Type B pancreatic cell (in vitro differentiated cells): ENCODE data around the gene RNF222. TPM values are rescaled to one million over a fixed set of nuclear protein-coding genes. Genes with fewer than 3 reads are reported as not detected.

Source experiments
- DNase-seq: peaks from one replicate; pipeline ENCODE4 v3.0.0; 2021; ENCODE audit warnings: mixed read lengths; ENCODE audit not compliant: unreplicated experiment; ENCODE audit errors: extremely low spot score
- H3K27ac Mint-ChIP-seq: 2 replicates; pipeline ENCODE4 v1.8.0; 2021; ENCODE audit warnings: mild to moderate bottlenecking, mixed read lengths
- H3K27me3 Mint-ChIP-seq: 2 replicates; pipeline ENCODE4 v1.8.0; 2021; ENCODE audit warnings: mixed read lengths
- H3K36me3 Mint-ChIP-seq: 2 replicates; pipeline ENCODE4 v1.8.0; 2021; ENCODE audit warnings: mixed read lengths
- H3K4me1 Mint-ChIP-seq: one replicate; pipeline ENCODE4 v1.8.0; 2021; ENCODE audit warnings: mixed read lengths; ENCODE audit not compliant: unreplicated experiment
- H3K4me3 Mint-ChIP-seq: 2 replicates; pipeline ENCODE4 v1.8.0; 2021; ENCODE audit warnings: mild to moderate bottlenecking, mixed read lengths
- H3K9me3 Mint-ChIP-seq: 2 replicates; pipeline ENCODE4 v1.8.0; 2021; ENCODE audit warnings: mixed read lengths
- total RNA-seq: library from RNA; stranded (reverse); gene quantifications from 2 replicates; pipeline ENCODE4 v1.2.1, GENCODE V29; 2021; ENCODE audit warnings: low replicate concordance
- TF ChIP-seq, protein P1 (sequence below): fragments of 200-600 bp; sonication (generic); conservative IDR thresholded peaks from 2 replicates; pipeline ENCODE4 v1.5.0; 2021; ENCODE audit warnings: antibody characterized with exemption, mild to moderate bottlenecking

Gene RNF222
- total RNA-seq, 1 donor from 2014 or later: 0.24 TPM

DNA sequence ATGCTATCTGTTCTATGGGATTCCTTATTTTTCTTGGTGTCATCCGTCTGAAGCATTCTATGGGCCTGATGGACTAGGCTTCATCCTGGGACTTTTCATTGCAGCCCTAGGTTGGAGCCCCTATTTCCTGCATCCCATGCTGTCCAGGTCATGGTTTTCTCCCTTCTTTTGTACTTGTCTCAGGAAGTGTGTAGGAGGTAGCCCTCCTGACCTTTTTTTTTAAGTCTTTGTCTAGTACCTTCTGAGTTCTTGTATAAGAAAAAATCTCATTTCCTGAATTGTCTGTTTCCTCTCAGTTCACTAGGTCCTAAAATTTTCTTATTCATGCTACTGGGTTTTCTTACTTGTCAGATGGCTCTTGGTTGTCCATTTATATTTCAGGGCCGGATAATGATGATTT is 44.1 kb upstream of the RNF222 start:
- Mint-ChIP-seq H3K27ac (peak overlapping the region; percentile 49), H3K4me1 (peaks cover 25% of the 10 kb centered on the region)

DNA sequence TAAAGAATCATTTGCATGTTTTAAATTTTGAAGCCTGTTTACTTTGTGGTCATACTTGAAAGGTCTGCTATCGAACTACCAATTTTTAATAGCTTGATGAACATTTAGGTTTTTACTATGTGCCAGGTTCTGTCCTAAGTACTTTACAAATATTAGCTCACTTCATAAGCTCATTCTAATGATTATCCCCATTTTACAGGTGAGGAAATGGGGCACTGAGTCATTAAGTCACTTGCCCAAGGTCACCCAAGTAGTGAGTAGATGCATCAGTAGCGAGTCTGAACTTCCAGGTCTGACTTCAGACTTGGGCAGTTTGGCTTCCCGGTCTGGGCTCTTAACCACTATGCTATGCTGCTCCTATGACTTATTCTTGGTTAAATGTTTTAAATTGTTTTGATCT is 42.1 kb upstream of the RNF222 start:
- TF ChIP-seq, protein P1, sequence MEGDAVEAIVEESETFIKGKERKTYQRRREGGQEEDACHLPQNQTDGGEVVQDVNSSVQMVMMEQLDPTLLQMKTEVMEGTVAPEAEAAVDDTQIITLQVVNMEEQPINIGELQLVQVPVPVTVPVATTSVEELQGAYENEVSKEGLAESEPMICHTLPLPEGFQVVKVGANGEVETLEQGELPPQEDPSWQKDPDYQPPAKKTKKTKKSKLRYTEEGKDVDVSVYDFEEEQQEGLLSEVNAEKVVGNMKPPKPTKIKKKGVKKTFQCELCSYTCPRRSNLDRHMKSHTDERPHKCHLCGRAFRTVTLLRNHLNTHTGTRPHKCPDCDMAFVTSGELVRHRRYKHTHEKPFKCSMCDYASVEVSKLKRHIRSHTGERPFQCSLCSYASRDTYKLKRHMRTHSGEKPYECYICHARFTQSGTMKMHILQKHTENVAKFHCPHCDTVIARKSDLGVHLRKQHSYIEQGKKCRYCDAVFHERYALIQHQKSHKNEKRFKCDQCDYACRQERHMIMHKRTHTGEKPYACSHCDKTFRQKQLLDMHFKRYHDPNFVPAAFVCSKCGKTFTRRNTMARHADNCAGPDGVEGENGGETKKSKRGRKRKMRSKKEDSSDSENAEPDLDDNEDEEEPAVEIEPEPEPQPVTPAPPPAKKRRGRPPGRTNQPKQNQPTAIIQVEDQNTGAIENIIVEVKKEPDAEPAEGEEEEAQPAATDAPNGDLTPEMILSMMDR: no peak
- Mint-ChIP-seq H3K27ac (peak overlapping the region; percentile 13), H3K27me3 (no peaks in the 10 kb centered on the region), H3K4me1 (peaks cover 26% of the 10 kb centered on the region), H3K9me3 (no peaks in the 10 kb centered on the region), H3K4me3 (peak overlapping the region; percentile 6), H3K36me3 (peaks cover 15% of the 10 kb centered on the region)
- DNase-seq: no peak

More for the DNA sequence above, 44.1 kb upstream of the RNF222 start:
- TF ChIP-seq, protein P1: no peak
- Mint-ChIP-seq H3K9me3 (no peaks in the 10 kb centered on the region), H3K4me3 (no peak overlapping the region), H3K36me3 (peaks cover 23% of the 10 kb centered on the region), H3K27me3 (no peaks in the 10 kb centered on the region)
- no peak for DNase-seq

DNA sequence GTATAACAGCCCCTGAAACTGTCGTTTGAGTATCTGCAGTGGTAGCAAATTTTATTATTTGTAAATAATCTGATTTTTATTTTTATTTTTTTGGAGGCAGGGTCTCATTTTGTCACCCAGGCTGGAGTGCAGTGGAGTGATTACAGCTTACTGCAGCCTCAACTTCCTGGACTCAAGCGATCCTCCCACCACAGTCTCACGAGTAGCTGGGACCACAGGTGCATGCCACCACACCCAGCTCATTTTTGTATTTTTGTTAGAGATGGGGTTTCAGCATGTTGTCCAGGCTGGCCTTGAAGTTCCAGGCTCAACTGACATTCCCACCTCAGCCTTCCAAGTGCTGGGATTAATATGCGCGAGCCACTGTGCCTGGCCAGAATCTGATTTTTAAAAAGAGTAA is 40.8 kb upstream of the RNF222 start:
- TF ChIP-seq, protein P1: no peak
- peaks cover 26% of the 10 kb centered on the region for H3K4me1 Mint-ChIP-seq
- no peaks in the 10 kb centered on the region for H3K9me3 Mint-ChIP-seq
- H3K4me3 Mint-ChIP-seq: no peak overlapping the region
- no peaks in the 10 kb centered on the region for H3K27me3 Mint-ChIP-seq
- H3K27ac Mint-ChIP-seq: peak overlapping the region; percentile 69
- no peak for DNase-seq
- peaks cover 11% of the 10 kb centered on the region for H3K36me3 Mint-ChIP-seq

DNA sequence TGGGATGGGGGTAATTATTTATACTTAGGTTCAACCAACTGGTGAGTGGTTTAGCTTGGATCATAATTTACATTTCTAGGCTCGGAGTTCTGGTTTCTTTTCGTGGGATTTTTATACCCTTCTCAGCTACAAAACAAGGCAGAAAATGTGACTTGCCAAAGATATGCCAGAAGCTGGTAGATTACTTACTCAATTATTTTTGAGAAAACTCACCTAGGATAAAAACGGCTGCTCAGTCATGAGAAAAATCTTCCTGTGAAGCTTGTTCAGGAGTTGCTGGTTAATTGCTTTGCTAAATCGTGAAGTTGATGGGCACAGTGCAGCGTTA is 39.2 kb upstream of the RNF222 start:
- H3K4me3 Mint-ChIP-seq: peak overlapping the region; percentile 92
- no peaks in the 10 kb centered on the region for H3K27me3 Mint-ChIP-seq
- no peaks in the 10 kb centered on the region for H3K9me3 Mint-ChIP-seq
- peak overlapping the region; percentile 98 for H3K27ac Mint-ChIP-seq
- H3K36me3 Mint-ChIP-seq: peaks cover 11% of the 10 kb centered on the region
- TF ChIP-seq, protein P1: no peak
- H3K4me1 Mint-ChIP-seq: peaks cover 22% of the 10 kb centered on the region
- no peak for DNase-seq

DNA sequence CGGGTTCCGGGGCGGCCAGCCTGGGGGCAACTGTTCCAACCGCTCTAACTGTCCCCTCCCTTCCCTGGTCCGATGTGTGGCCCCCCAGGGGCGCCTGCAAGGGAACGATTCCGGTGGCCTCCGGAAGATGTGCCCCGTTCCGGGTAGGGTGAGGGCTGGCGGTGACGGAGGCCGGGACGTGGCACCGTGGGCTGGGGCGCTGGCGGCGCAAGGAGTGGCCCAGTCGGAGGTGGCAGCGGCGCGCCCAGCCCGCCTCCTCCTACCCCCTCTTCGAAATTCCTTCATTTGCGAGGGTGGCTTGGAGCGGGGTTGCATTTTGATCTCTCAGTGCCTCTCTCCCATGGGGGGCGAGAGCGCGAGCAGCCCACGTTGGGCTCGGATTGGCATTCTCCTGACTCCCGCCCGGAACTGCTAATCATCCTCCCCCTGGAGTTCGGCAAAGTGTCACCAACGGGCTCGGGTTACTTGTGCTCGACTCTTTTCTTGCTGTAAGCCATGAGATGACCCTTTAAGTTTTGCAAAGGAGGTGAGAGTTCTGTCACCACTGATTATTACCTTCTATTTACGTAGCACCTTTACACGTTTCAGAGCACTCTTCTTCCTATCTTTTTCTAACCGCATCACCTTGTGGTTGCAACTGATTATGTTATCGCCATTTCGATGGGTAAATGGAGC is 38.7 kb upstream of the RNF222 start:
- TF ChIP-seq, protein P1: peak; percentile 16
- Mint-ChIP-seq H3K4me1 (peaks cover 18% of the 10 kb centered on the region), H3K27me3 (no peaks in the 10 kb centered on the region), H3K4me3 (peak overlapping the region; percentile 92), H3K27ac (peak overlapping the region; percentile 98), H3K9me3 (no peaks in the 10 kb centered on the region), H3K36me3 (peaks cover 11% of the 10 kb centered on the region)
- DNase-seq: peak; percentile 75
